ENCODE measurements around the gene SLC34A3.

SLC34A3 gene

GRCh38 chr9:137230705-137231371 lies at the start of gene SLC34A3:
SLC34A3 (plus strand) TSS chr9:137230901; CDS start chr9:137231703, 802 bp downstream.
- DNase-seq: no peak

- DNase-seq: no peak
These were observed 49.0 kb upstream of the SLC34A3 start for GRCh38 chr9:137181680-137182079.

GRCh38 chr9:137182836-137183235 lies 47.9 kb upstream of the SLC34A3 start:
- no peak for DNase-seq

- no peak for DNase-seq
These were observed 46.6 kb upstream of the SLC34A3 start for GRCh38 chr9:137183980-137184595.

- no peak for DNase-seq
These were observed 45.6 kb upstream of the SLC34A3 start for GRCh38 chr9:137184881-137185660.

- DNase-seq: no peak
These were observed 44.8 kb upstream of the SLC34A3 start for GRCh38 chr9:137185921-137186320.

- no peak for DNase-seq
These were observed 44.3 kb upstream of the SLC34A3 start for GRCh38 chr9:137186385-137186784.

- DNase-seq: no peak
These were observed 43.3 kb upstream of the SLC34A3 start for GRCh38 chr9:137187386-137187785.

GRCh38 chr9:137188086-137188489 lies 42.6 kb upstream of the SLC34A3 start:
- DNase-seq: no peak

- DNase-seq: peak; percentile 100
These were observed 42.0 kb upstream of the SLC34A3 start, which contains the start of the genes ANAPC2 and SSNA1 for GRCh38 chr9:137188490-137189296. ANAPC2 (minus strand) TSS chr9:137188560; CDS start chr9:137188532, 28 bp downstream. SSNA1 (plus strand) TSS chr9:137188676; CDS start chr9:137188727, 51 bp downstream.

GRCh38 chr9:137189297-137190295 lies 41.1 kb upstream of the SLC34A3 start:
- DNase-seq: no peak

- DNase-seq: no peak
These were observed 40.3 kb upstream of the SLC34A3 start for GRCh38 chr9:137190315-137190856.

GRCh38 chr9:137191245-137191644 lies 39.5 kb upstream of the SLC34A3 start:
- DNase-seq: no peak

- DNase-seq: no peak
These were observed 38.8 kb upstream of the SLC34A3 start for GRCh38 chr9:137191691-137192447.

- DNase-seq: no peak
These were observed 38.3 kb upstream of the SLC34A3 start for GRCh38 chr9:137192448-137192780.

- DNase-seq: no peak
These were observed 37.8 kb upstream of the SLC34A3 start for GRCh38 chr9:137192859-137193258.

- DNase-seq: no peak
These were observed 36.9 kb upstream of the SLC34A3 start for GRCh38 chr9:137193771-137194170.

- no peak for DNase-seq
These were observed 36.3 kb upstream of the SLC34A3 start for GRCh38 chr9:137194388-137194787.

- DNase-seq: no peak
These were observed 35.8 kb upstream of the SLC34A3 start for GRCh38 chr9:137194909-137195308.

GRCh38 chr9:137195525-137196220 lies 35.0 kb upstream of the SLC34A3 start:
- no peak for DNase-seq

All from activated CD8-positive, alpha-beta memory T cell treated with anti-CD3 and anti-CD28 coated beads, Interleukin-2, amount 50 U/mL, for 48 hours (primary cell).